Measurements from ENCODE around the gene DOCK2. TPM values are rescaled to one million over a fixed set of nuclear protein-coding genes. Genes with fewer than 3 reads are reported as not detected.
A peak's percentile ranks its signal among the peaks of the same experiment; 100 is the strongest.

Gene DOCK2
- total and polyA plus RNA-seq, 2 donors (not counting 1 experiment from before 2014, with no cell fraction given), result 1.1 to 8.9 TPM

DNA sequence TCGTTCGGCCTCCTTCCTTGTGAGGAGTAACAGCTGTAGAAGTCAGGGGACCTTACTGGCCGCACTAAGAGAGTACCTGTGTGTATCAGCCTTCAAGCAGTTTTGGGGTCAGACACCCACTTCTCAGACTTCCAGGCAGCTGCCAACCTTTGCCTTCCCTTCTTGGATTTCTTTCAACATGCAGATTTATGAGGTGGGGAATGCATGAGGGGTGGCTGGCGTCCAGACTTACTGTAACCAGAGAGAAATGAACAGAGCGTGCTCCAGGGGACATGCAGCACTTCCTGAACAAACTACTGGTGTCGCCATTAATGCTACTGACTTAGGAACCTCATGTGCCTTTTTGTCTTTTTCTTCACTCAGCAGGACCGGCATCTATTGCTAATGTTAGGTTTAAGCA lies 296.5 kb downstream of the DOCK2 start:
- H3K4me1 ChIP-seq (ENCODE audit: control insufficient read depth, extremely low read depth, insufficient read depth, low read length), result peaks cover 2% of the 10 kb centered on the region
- peak; percentile 22 to 41 for DNase-seq (ENCODE audit: low read depth in 2 of 2)
- TF ChIP-seq EZH2 (IDR thresholded peaks at IDR 0.05; ENCODE audit: low read length, missing control alignments), result no peak
- TF ChIP-seq, protein P1, sequence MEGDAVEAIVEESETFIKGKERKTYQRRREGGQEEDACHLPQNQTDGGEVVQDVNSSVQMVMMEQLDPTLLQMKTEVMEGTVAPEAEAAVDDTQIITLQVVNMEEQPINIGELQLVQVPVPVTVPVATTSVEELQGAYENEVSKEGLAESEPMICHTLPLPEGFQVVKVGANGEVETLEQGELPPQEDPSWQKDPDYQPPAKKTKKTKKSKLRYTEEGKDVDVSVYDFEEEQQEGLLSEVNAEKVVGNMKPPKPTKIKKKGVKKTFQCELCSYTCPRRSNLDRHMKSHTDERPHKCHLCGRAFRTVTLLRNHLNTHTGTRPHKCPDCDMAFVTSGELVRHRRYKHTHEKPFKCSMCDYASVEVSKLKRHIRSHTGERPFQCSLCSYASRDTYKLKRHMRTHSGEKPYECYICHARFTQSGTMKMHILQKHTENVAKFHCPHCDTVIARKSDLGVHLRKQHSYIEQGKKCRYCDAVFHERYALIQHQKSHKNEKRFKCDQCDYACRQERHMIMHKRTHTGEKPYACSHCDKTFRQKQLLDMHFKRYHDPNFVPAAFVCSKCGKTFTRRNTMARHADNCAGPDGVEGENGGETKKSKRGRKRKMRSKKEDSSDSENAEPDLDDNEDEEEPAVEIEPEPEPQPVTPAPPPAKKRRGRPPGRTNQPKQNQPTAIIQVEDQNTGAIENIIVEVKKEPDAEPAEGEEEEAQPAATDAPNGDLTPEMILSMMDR (conservative IDR thresholded peaks at IDR 0.05 in 1 of 2, IDR thresholded peaks at IDR 0.05 in 1 of 2; ENCODE audit: low read depth in 1 of 2, low read length in 2 of 2), result no peak
- H3K36me3 ChIP-seq (ENCODE audit: control insufficient read depth, insufficient read depth, low read length), result no peaks in the 10 kb centered on the region
- no peaks in the 10 kb centered on the region for H3K27me3 ChIP-seq (ENCODE audit: control insufficient read depth, insufficient read depth, low read length)
- H3K9me3 ChIP-seq (ENCODE audit: control insufficient read depth, insufficient read depth, low read depth, low read length), result no peaks in the 10 kb centered on the region
- no peaks in the 10 kb centered on the region for H4K20me1 ChIP-seq (ENCODE audit: control insufficient read depth, extremely low read depth, insufficient read depth, low read length)
- no peak overlapping the region for H3K27ac ChIP-seq (ENCODE audit: insufficient read depth, low read length)
- no peak overlapping the region for H3K4me3 ChIP-seq (replicated peaks in 1 of 4; ENCODE audit: control extremely low read depth in 1 of 4, insufficient read depth in 1 of 4, low read depth in 3 of 4, low read length in 4 of 4)
- H3K4me2 ChIP-seq (ENCODE audit: extremely low read depth, insufficient read depth, low read length), result peak overlapping the region; percentile 4
- no peak overlapping the region for H3K9ac ChIP-seq (ENCODE audit: insufficient read depth, low read length)
- no peaks in the 10 kb centered on the region for H3K79me2 ChIP-seq (ENCODE audit: control insufficient read depth, insufficient read depth, low read length)
- H2AFZ ChIP-seq (ENCODE audit: low read length), result no peak overlapping the region

DNA sequence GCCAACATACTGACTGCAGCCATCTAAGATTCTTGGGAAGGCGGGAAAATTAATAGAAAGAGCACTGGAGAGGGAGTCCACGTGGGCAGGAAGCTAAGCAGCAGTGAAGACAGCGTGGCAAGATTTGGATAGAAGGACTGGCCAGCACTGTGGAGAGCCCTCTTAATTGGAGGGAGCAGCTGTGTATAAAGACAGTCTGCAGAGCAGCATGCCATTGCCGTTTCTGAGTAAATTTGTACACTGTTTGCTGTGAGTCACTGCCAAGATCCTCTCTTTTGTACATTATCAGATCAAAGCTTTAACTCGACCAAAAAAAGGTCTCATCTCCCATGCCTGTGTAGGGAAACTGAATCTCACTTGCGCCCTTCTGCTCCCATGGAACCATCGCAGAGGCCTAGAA lies 297.9 kb downstream of the DOCK2 start:
- no peak overlapping the region for H3K9ac ChIP-seq (ENCODE audit: insufficient read depth, low read length)
- TF ChIP-seq, protein P1 (conservative IDR thresholded peaks at IDR 0.05 in 1 of 2, IDR thresholded peaks at IDR 0.05 in 1 of 2; ENCODE audit: low read depth in 1 of 2, low read length in 2 of 2), result no peak
- TF ChIP-seq EZH2 (IDR thresholded peaks at IDR 0.05; ENCODE audit: low read length, missing control alignments), result no peak
- no peaks in the 10 kb centered on the region for H3K36me3 ChIP-seq (ENCODE audit: control insufficient read depth, insufficient read depth, low read length)
- H3K27me3 ChIP-seq (ENCODE audit: control insufficient read depth, insufficient read depth, low read length), result no peaks in the 10 kb centered on the region
- H3K27ac ChIP-seq (ENCODE audit: insufficient read depth, low read length), result no peak overlapping the region
- no peaks in the 10 kb centered on the region for H3K9me3 ChIP-seq (ENCODE audit: control insufficient read depth, insufficient read depth, low read depth, low read length)
- no peak overlapping the region for H3K4me3 ChIP-seq (replicated peaks in 1 of 4; ENCODE audit: control extremely low read depth in 1 of 4, insufficient read depth in 1 of 4, low read depth in 3 of 4, low read length in 4 of 4)
- peaks cover 2% of the 10 kb centered on the region for H3K4me1 ChIP-seq (ENCODE audit: control insufficient read depth, extremely low read depth, insufficient read depth, low read length)
- H2AFZ ChIP-seq (ENCODE audit: low read length), result no peak overlapping the region
- no peak overlapping the region for H3K4me2 ChIP-seq (ENCODE audit: extremely low read depth, insufficient read depth, low read length)
- no peaks in the 10 kb centered on the region for H3K79me2 ChIP-seq (ENCODE audit: control insufficient read depth, insufficient read depth, low read length)
- DNase-seq (ENCODE audit: low read depth in 2 of 2), result peak; percentile 39 to 47
- no peaks in the 10 kb centered on the region for H4K20me1 ChIP-seq (ENCODE audit: control insufficient read depth, extremely low read depth, insufficient read depth, low read length)

DNA sequence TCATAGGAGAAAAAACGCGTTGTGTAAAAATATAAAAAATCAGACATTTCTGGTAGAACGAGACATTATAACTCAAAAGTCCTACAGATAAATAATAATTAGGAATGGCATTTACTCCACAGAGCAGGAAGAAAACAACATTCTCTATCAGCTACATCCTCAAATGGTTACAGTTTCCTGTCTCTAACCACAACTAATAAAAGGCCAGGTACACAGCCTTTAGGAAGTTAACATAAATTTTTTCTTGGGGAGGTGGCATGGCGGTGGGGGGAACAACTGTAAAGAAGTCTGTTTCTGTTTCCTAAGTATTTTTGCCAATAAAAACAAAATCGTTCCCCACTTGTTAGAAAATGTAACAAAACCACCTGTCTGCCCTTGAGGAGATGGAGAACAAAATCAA lies 298.7 kb downstream of the DOCK2 start:
- Histone ChIP-seq H3K4me3 (replicated peaks in 1 of 4; ENCODE audit: control extremely low read depth in 1 of 4, insufficient read depth in 1 of 4, low read depth in 3 of 4, low read length in 4 of 4) (no peak overlapping the region), H3K4me1 (ENCODE audit: control insufficient read depth, extremely low read depth, insufficient read depth, low read length) (peaks cover 2% of the 10 kb centered on the region), H4K20me1 (ENCODE audit: control insufficient read depth, extremely low read depth, insufficient read depth, low read length) (no peaks in the 10 kb centered on the region), H3K4me2 (ENCODE audit: extremely low read depth, insufficient read depth, low read length) (no peak overlapping the region), H2AFZ (ENCODE audit: low read length) (no peak overlapping the region), H3K9ac (ENCODE audit: insufficient read depth, low read length) (no peak overlapping the region), H3K27me3 (ENCODE audit: control insufficient read depth, insufficient read depth, low read length) (no peaks in the 10 kb centered on the region), H3K27ac (ENCODE audit: insufficient read depth, low read length) (no peak overlapping the region), H3K36me3 (ENCODE audit: control insufficient read depth, insufficient read depth, low read length) (no peaks in the 10 kb centered on the region), H3K9me3 (ENCODE audit: control insufficient read depth, insufficient read depth, low read depth, low read length) (no peaks in the 10 kb centered on the region), H3K79me2 (ENCODE audit: control insufficient read depth, insufficient read depth, low read length) (no peaks in the 10 kb centered on the region)
- TF ChIP-seq EZH2 (IDR thresholded peaks at IDR 0.05; ENCODE audit: low read length, missing control alignments), result no peak
- TF ChIP-seq, protein P1 (conservative IDR thresholded peaks at IDR 0.05 in 1 of 2, IDR thresholded peaks at IDR 0.05 in 1 of 2; ENCODE audit: low read depth in 1 of 2, low read length in 2 of 2), result no peak
- no peak for DNase-seq (ENCODE audit: low read depth in 2 of 2)

Data from fibroblast of lung (primary cell).